Erythroblast (primary cell): ENCODE data around the gene RABEP1.

Source experiments
- GATA1 ChIP-seq: IDR thresholded peaks from 2 replicates; pipeline ENCODE4 v1.6.1; 2011; ENCODE audit warnings: low read depth, mild to moderate bottlenecking, control low read depth, low read length, moderate library complexity
- POLR2A ChIP-seq: IDR thresholded peaks from 2 replicates; pipeline ENCODE4 v1.6.1; 2011; ENCODE audit warnings: mild to moderate bottlenecking, low read length

GRCh38 chr17:5248821-5249479, 33.1 kb upstream of the RABEP1 start:
- TF ChIP-seq POLR2A (no peak), GATA1 (no peak)
